ENCODE data around the gene LIMD2. TPM values are rescaled to one million over a fixed set of nuclear protein-coding genes. Genes with fewer than 3 reads are reported as not detected.
A peak's percentile ranks its signal among the peaks of the same experiment; 100 is the strongest.
"Not testable (repeated sequence)": the region's sequence is repeated elsewhere in the genome, so short reads cannot be mapped to it uniquely, and the experiment has no call there.

The LIMD2 gene
- 178 and 182 TPM in 2 replicates for total RNA-seq

- Mint-ChIP-seq H3K9me3 (no peaks in the 10 kb centered on the region), H3K36me3 (ENCODE audit: low read depth) (peaks cover 62% of the 10 kb centered on the region), H3K4me3 (ENCODE audit: low read depth) (peak within 1 kb of the TSS; percentile 93), H3K27ac (peak within 1 kb of the TSS; percentile 94), H3K4me1 (ENCODE audit: low read depth) (peaks cover 56% of the 10 kb centered on the region), H3K27me3 (ENCODE audit: low read depth) (no peaks in the 10 kb centered on the region)
- intact Hi-C loops (cut with micrococcal nuclease) = loop anchor here (1.0 to 5.0 kb wide), 6 partner anchors 41 to 273 kb away; partner anchors contain the start of genes CCDC47, FTSJ3, MAP3K3 and PSMC5
- DNase-seq (ENCODE audit: low spot score) = peak; percentile 77
Measured at GRCh38 chr17:63699638-63700527, at the start of gene LIMD2. LIMD2 (minus strand) TSS chr17:63700125; CDS start chr17:63699298, 827 bp downstream.

- no peaks in the 10 kb centered on the region for H3K27me3 Mint-ChIP-seq (ENCODE audit: low read depth)
- H3K4me3 Mint-ChIP-seq (ENCODE audit: low read depth) = peak within 1 kb of the TSS; percentile 98
- peaks cover 20% of the 10 kb centered on the region for H3K4me1 Mint-ChIP-seq (ENCODE audit: low read depth)
- H3K27ac Mint-ChIP-seq = peak within 1 kb of the TSS; percentile 96
- intact Hi-C loops (cut with micrococcal nuclease) = loop anchor here (1.0 to 5.0 kb wide), 4 partner anchors 32 to 191 kb away; partner anchors contain the start of genes CCDC47, DCAF7 and SMARCD2
- peak; percentile 99 for DNase-seq (ENCODE audit: low spot score)
- H3K9me3 Mint-ChIP-seq = no peaks in the 10 kb centered on the region
- peaks cover 26% of the 10 kb centered on the region for H3K36me3 Mint-ChIP-seq (ENCODE audit: low read depth)
Measured at GRCh38 chr17:63741408-63742173, 41.7 kb upstream of the LIMD2 start, which contains the start of gene STRADA. STRADA (minus strand) TSS chr17:63741799; CDS start chr17:63728369, 13,430 bp downstream.

DNA sequence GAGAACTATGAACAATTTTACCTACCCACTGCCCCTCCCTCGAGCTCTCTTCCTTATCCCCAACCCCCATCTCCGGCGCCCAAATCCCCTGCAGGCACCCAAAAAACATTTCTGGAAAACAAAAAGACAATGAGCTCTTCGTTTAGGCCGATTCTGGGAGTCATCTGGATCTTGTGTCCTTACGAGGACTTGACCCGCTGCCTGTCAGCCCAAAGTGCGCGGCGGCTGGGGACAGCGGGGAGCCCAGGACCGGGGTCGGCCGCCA, 41.1 kb upstream of the LIMD2 start:
- no peaks in the 10 kb centered on the region for H3K27me3 Mint-ChIP-seq (ENCODE audit: low read depth)
- H3K9me3 Mint-ChIP-seq = no peaks in the 10 kb centered on the region
- DNase-seq (ENCODE audit: low spot score) = no peak
- intact Hi-C loops (cut with micrococcal nuclease) = loop anchor here (1.0 to 5.0 kb wide), 3 partner anchors 42 to 191 kb away; partner anchors contain the start of genes DCAF7 and SMARCD2
- peak overlapping the region; percentile 98 for H3K4me3 Mint-ChIP-seq (ENCODE audit: low read depth)
- H3K4me1 Mint-ChIP-seq (ENCODE audit: low read depth) = peaks cover 20% of the 10 kb centered on the region
- H3K27ac Mint-ChIP-seq = peak overlapping the region; percentile 96
- peaks cover 24% of the 10 kb centered on the region for H3K36me3 Mint-ChIP-seq (ENCODE audit: low read depth)

GRCh38 chr17:63740464-63741142, 40.7 kb upstream of the LIMD2 start:
- H3K4me1 Mint-ChIP-seq (ENCODE audit: low read depth) = peaks cover 20% of the 10 kb centered on the region
- no peak for DNase-seq (ENCODE audit: low spot score)
- no peaks in the 10 kb centered on the region for H3K27me3 Mint-ChIP-seq (ENCODE audit: low read depth)
- H3K4me3 Mint-ChIP-seq (ENCODE audit: low read depth) = peak overlapping the region; percentile 98
- H3K9me3 Mint-ChIP-seq = no peaks in the 10 kb centered on the region
- intact Hi-C loops (cut with micrococcal nuclease) = loop anchor here (1.0 to 5.0 kb wide), 3 partner anchors 41 to 190 kb away; partner anchors contain the start of genes DCAF7 and SMARCD2
- peak overlapping the region; percentile 96 for H3K27ac Mint-ChIP-seq
- H3K36me3 Mint-ChIP-seq (ENCODE audit: low read depth) = peaks cover 20% of the 10 kb centered on the region

GRCh38 chr17:63735691-63736090, 35.8 kb upstream of the LIMD2 start:
- Mint-ChIP-seq H3K4me1 (ENCODE audit: low read depth) (peaks cover 12% of the 10 kb centered on the region), H3K27ac (no peak overlapping the region), H3K27me3 (ENCODE audit: low read depth) (no peaks in the 10 kb centered on the region), H3K36me3 (ENCODE audit: low read depth) (peaks cover 19% of the 10 kb centered on the region), H3K9me3 (no peaks in the 10 kb centered on the region), H3K4me3 (ENCODE audit: low read depth) (no peak overlapping the region)
- intact Hi-C loops (cut with micrococcal nuclease) = no loop called here
- DNase-seq (ENCODE audit: low spot score) = no peak

- no peaks in the 10 kb centered on the region for H3K27me3 Mint-ChIP-seq (ENCODE audit: low read depth)
- no peak overlapping the region for H3K27ac Mint-ChIP-seq
- no peaks in the 10 kb centered on the region for H3K9me3 Mint-ChIP-seq
- no peak for DNase-seq (ENCODE audit: low spot score)
- peaks cover 2% of the 10 kb centered on the region for H3K4me1 Mint-ChIP-seq (ENCODE audit: low read depth)
- intact Hi-C loops (cut with micrococcal nuclease) = no loop called here
- H3K4me3 Mint-ChIP-seq (ENCODE audit: low read depth) = no peak overlapping the region
- peaks cover 26% of the 10 kb centered on the region for H3K36me3 Mint-ChIP-seq (ENCODE audit: low read depth)
Measured at GRCh38 chr17:63722403-63722802, 22.5 kb upstream of the LIMD2 start.

- intact Hi-C loops (cut with micrococcal nuclease); H3K4me3 Mint-ChIP-seq (ENCODE audit: low read depth); H3K9me3 Mint-ChIP-seq; H3K27ac Mint-ChIP-seq; DNase-seq (ENCODE audit: low spot score); H3K4me1 Mint-ChIP-seq (ENCODE audit: low read depth); H3K27me3 Mint-ChIP-seq (ENCODE audit: low read depth): not testable (repeated sequence)
- peaks cover 27% of the 10 kb centered on the region for H3K36me3 Mint-ChIP-seq (ENCODE audit: low read depth)
Measured at GRCh38 chr17:63720194-63720593, 20.3 kb upstream of the LIMD2 start.

- no peaks in the 10 kb centered on the region for H3K9me3 Mint-ChIP-seq
- H3K36me3 Mint-ChIP-seq (ENCODE audit: low read depth) = peaks cover 24% of the 10 kb centered on the region
- no peak overlapping the region for H3K27ac Mint-ChIP-seq
- DNase-seq (ENCODE audit: low spot score) = no peak
- intact Hi-C loops (cut with micrococcal nuclease) = no loop called here
- H3K27me3 Mint-ChIP-seq (ENCODE audit: low read depth) = no peaks in the 10 kb centered on the region
- H3K4me3 Mint-ChIP-seq (ENCODE audit: low read depth) = no peak overlapping the region
- H3K4me1 Mint-ChIP-seq (ENCODE audit: low read depth) = peaks cover 4% of the 10 kb centered on the region
Measured at GRCh38 chr17:63718988-63719387, 19.1 kb upstream of the LIMD2 start.

DNA sequence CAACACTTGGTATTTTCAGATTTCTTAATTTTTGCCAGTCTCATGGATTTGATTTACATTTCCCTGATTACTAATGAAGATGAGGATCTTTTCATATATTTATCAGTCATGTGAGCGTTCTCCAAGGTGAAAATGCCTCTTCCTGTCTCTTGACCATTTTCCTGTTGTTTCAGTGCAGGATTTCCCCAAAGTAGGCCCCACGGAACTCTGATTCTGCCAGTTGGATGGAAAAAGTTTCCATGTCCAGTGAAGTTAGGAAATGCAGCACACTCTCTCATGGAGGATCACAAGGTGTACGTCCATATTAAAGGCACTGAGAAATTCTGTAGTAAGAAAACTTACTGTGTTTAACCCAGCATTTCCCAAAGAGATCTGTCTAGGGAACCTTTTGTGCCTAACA, 16.5 kb upstream of the LIMD2 start:
- H3K4me1 Mint-ChIP-seq (ENCODE audit: low read depth) = peaks cover 1% of the 10 kb centered on the region
- H3K36me3 Mint-ChIP-seq (ENCODE audit: low read depth) = peaks cover 40% of the 10 kb centered on the region
- no peak for DNase-seq (ENCODE audit: low spot score)
- H3K9me3 Mint-ChIP-seq = no peaks in the 10 kb centered on the region
- intact Hi-C loops (cut with micrococcal nuclease) = no loop called here
- H3K27me3 Mint-ChIP-seq (ENCODE audit: low read depth) = no peaks in the 10 kb centered on the region
- H3K27ac Mint-ChIP-seq = no peak overlapping the region
- no peak overlapping the region for H3K4me3 Mint-ChIP-seq (ENCODE audit: low read depth)

DNA sequence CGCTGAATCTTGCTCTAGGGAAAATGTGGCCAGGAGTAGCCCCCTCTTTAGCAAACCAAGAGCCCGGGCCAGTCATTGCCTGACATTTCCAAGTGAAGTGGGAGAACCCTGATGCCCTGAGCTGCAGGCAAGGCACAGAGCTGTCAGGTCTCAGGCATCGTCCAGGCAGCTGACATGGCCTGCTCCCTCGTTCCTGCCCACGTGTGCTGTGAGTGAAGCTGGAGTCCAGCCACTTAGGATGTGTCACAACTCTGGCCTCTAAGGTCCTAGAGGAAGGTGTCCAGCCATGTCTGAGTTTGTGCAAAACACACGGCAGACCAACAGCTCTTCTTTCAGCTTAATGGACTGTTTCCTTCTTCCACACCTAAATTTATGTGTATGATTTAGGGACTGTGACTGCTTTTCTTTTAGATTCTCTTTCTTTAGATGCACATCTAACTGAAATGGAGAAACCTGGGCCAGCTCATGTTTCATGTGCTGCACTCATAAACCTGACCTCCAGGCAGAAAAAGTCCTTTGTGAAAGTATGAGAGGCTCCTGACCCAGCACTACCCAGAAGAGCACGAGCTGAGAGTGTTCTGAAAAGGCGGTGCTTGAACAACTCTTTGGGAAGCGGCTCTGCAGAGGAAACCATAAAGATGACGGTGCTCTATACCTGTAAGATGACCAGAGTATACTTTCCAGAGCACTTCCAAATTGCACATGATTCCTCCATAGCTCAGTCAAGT, 14.8 kb upstream of the LIMD2 start:
- Mint-ChIP-seq H3K36me3 (ENCODE audit: low read depth) (peaks cover 48% of the 10 kb centered on the region), H3K27me3 (ENCODE audit: low read depth) (no peaks in the 10 kb centered on the region), H3K4me3 (ENCODE audit: low read depth) (no peak overlapping the region), H3K4me1 (ENCODE audit: low read depth) (peaks cover 4% of the 10 kb centered on the region), H3K9me3 (no peaks in the 10 kb centered on the region), H3K27ac (no peak overlapping the region)
- intact Hi-C loops (cut with micrococcal nuclease) = no loop called here
- no peak for DNase-seq (ENCODE audit: low spot score)

- no peak overlapping the region for H3K4me3 Mint-ChIP-seq (ENCODE audit: low read depth)
- intact Hi-C loops (cut with micrococcal nuclease) = no loop called here
- peak overlapping the region; percentile 1 for H3K27ac Mint-ChIP-seq
- no peaks in the 10 kb centered on the region for H3K9me3 Mint-ChIP-seq
- H3K27me3 Mint-ChIP-seq (ENCODE audit: low read depth) = no peaks in the 10 kb centered on the region
- no peak for DNase-seq (ENCODE audit: low spot score)
- H3K36me3 Mint-ChIP-seq (ENCODE audit: low read depth) = peaks cover 53% of the 10 kb centered on the region
- H3K4me1 Mint-ChIP-seq (ENCODE audit: low read depth) = peaks cover 32% of the 10 kb centered on the region
Measured at GRCh38 chr17:63709110-63709509, 9.2 kb upstream of the LIMD2 start.

DNA sequence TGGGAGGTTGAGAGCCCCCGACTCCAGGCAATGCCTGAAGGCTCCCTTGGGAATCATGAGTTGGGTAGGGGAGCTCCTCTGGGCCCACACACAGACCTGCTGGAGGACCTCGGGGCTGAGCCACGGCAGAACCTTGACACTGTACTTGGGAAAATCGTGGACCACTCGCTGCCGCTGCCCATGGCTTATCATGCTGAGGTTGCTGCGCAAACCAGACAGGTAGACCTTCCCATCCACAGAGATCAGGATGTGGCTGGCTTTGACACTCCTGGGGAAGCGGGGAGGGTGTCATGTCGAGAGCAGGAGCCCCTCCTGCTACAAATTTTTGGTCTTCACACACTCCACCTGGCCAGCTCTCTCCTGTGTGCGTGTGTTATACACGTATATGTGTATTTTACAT, 7.2 kb upstream of the LIMD2 start:
- Mint-ChIP-seq H3K4me1 (ENCODE audit: low read depth) (peaks cover 49% of the 10 kb centered on the region), H3K9me3 (no peaks in the 10 kb centered on the region), H3K4me3 (ENCODE audit: low read depth) (no peak overlapping the region), H3K36me3 (ENCODE audit: low read depth) (peaks cover 61% of the 10 kb centered on the region), H3K27ac (no peak overlapping the region), H3K27me3 (ENCODE audit: low read depth) (no peaks in the 10 kb centered on the region)
- intact Hi-C loops (cut with micrococcal nuclease) = no loop called here
- DNase-seq (ENCODE audit: low spot score) = no peak

Data from activated T-helper 2 cell treated with anti-CD3 and anti-CD28 coated beads, Interferon-gamma antibody, Interleukin-2, Interleukin-4, amounts not matched to agents 10 μg/mL and 5 μg/mL and 100 μg/mL, durations not matched to agents 14 hours and 24 hours and 36 hours (primary cell).